GM18909 (cell line): ENCODE measurements around the gene PCDHB16.
"Not testable (repeated sequence)": the region's sequence is repeated elsewhere in the genome, so short reads cannot be mapped to it uniquely, and the experiment has no call there.

Experiments
- ATAC-seq: cut with Tn5 transposase; IDR thresholded peaks from one replicate; pipeline ENCODE4 v1.9.1; 2021; ENCODE audit warnings: mild to moderate bottlenecking; ENCODE audit not compliant: unreplicated experiment, poor library complexity

The PCDHB16 gene

DNA sequence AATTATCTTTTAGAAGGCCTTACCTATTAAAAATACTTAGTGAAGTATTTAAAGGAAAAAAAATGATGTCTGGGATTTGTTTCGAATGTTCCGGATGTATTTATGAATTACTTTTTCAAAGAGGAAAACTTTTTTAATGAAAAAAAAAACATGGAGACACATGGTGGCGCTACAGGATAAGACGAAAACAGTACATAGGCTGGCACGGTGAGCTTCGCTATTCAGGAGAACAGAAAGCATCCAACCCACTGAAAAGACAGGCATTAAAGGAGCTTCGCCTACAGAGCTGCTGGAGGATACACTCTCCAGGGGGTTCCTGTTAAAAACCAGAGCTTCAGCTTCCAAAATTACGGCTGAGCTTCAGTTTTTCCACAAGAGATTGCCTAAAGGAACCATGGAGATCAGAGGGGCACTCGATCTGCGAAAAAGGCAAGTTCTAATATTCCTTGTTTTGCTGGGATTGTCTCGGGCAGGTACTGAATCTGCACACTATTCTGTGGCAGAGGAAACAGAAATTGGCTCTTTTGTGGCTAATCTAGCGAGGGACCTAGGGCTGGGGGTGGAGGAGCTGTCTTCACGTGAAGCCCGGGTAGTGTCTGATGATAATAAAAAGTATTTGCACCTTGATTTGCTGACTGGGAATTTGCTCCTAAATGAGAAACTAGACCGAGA, 41.1 kb downstream of the PCDHB16 start, which contains the start of gene PCDHB14:
PCDHB14 (plus strand) TSS at position 232 of the 672 bp plus-strand sequence; CDS start at position 395, 163 bp downstream.
- no peak for ATAC-seq

DNA sequence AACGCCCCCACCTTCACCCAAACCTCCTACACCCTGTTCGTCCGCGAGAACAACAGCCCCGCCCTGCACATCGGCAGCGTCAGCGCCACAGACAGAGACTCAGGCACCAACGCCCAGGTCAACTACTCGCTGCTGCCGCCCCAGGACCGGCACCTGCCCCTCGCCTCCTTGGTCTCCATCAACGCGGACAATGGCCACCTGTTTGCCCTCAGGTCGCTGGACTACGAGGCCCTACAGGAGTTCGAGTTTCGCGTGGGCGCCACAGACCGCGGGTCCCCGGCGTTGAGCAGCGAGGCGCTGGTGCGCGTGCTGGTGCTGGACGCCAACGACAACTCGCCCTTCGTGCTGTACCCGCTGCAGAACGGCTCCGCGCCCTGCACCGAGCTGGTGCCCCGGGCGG, 42.7 kb downstream of the PCDHB16 start:
- not testable (repeated sequence) for ATAC-seq

DNA sequence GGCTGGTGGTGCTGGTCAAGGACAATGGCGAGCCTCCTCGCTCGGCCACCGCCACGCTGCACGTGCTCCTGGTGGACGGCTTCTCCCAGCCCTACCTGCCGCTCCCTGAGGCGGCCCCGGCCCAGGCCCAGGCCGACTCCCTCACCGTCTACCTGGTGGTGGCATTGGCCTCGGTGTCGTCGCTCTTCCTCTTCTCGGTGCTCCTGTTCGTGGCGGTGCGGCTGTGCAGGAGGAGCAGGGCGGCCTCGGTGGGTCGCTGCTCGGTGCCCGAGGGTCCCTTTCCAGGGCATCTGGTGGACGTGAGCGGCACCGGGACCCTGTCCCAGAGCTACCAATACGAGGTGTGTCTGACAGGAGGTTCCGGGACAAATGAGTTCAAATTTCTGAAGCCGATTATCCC, 43.2 kb downstream of the PCDHB16 start:
- ATAC-seq: not testable (repeated sequence)

DNA sequence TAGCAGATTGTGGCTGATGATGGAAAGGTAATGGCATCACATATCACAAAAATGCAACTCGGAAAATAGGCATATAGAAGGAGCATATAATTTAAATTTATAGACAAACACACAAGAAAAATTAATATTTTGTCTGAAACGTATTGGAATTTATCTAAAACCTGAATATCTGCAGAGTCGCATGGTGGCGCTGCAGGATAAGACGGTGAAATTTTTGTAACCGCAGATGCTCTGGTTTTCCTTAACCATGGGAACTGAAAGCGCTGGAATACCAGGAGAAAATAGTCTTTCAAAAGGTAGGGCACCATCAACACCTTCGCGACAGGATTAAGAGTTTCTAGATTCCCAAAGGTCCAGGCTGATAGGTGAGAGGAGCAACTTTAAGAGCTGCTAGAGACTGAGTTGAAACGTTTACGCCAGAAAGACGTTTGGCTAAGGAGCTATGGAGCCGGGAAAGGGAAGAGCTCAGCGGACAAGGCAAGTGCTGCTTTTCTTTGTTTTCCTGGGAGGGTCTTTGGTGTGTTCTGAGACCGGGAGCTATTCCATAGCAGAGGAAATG, 52.0 kb downstream of the PCDHB16 start:
- no peak for ATAC-seq
